ENCODE results near the gene CYP8B1.

DNA sequence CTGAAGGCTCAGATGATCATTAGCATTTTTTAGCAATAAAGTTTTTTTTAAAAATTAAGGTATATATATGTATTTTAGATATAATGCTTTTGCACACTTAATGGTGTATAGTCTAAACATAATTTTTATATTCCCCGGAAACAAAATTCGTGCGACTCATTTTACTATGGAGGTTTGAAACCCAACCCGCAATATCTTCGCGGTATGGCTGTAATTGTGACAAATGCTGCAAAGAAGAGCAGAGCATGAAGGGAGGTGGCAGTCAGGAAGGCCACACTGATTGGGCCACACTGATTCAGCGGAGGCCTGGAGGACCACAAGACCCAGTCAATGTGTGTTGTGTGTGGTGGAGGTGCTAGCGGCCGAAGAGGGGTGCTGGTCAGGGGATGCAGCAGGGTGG lies 4.5 kb upstream of the CYP8B1 start:
- TF ChIP-seq, protein P1, sequence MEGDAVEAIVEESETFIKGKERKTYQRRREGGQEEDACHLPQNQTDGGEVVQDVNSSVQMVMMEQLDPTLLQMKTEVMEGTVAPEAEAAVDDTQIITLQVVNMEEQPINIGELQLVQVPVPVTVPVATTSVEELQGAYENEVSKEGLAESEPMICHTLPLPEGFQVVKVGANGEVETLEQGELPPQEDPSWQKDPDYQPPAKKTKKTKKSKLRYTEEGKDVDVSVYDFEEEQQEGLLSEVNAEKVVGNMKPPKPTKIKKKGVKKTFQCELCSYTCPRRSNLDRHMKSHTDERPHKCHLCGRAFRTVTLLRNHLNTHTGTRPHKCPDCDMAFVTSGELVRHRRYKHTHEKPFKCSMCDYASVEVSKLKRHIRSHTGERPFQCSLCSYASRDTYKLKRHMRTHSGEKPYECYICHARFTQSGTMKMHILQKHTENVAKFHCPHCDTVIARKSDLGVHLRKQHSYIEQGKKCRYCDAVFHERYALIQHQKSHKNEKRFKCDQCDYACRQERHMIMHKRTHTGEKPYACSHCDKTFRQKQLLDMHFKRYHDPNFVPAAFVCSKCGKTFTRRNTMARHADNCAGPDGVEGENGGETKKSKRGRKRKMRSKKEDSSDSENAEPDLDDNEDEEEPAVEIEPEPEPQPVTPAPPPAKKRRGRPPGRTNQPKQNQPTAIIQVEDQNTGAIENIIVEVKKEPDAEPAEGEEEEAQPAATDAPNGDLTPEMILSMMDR (IDR thresholded peaks at IDR 0.05) = no peak
- TF ChIP-seq POLR2A (IDR thresholded peaks at IDR 0.05) = no peak
- TF ChIP-seq POLR2AphosphoS5 (IDR thresholded peaks at IDR 0.05) = no peak

Data from prostate gland (tissue), 2 donors.